Lower leg skin (tissue), 4 donors: ENCODE results near the gene KAT2B. TPM values are rescaled to one million over a fixed set of nuclear protein-coding genes. Genes with fewer than 3 reads are reported as not detected.

Source experiments
- DNase-seq, 2 donors: peaks; one replicate each; pipeline ENCODE4 v3.0.0-alpha.2; 2019; ENCODE audit warnings: low spot score in 2 of 2
- H3K4me3 ChIP-seq: fragments of 200-600 bp; sonication (generic); 2 replicates; pipeline ENCODE4 v1.5.1; 2017; ENCODE audit warnings: mild to moderate bottlenecking, low read depth; ENCODE audit not compliant: poor library complexity, severe bottlenecking
- POLR2A ChIP-seq, 2 donors: fragments of 450-650 bp; IDR thresholded peaks; one replicate each; pipeline ENCODE4 v1.6.1; 2016 to 2017; ENCODE audit warnings: antibody characterized with exemption in 2 of 2, mild to moderate bottlenecking in 1 of 2, moderate library complexity in 1 of 2
- WGBS, 2 donors: methylation state at CpG; one replicate each; pipeline ENCODE4 v1.1.5; 2018; 5-methylcytosine and 5-hydroxymethylcytosine counted together
- intact Hi-C: fragments of 100-400 bp; cut with DNase I; formaldehyde crosslinking; loops from one replicate; pipeline ENCODE4 v1.15.0; 2023; ENCODE audit warnings: low total_unique reads
- total RNA-seq, 4 donors: library from RNA; depleted of rRNA; stranded (reverse); fragments of >200 nt; gene quantifications; one replicate each; pipeline ENCODE4 v1.1.0, GENCODE V29; 2016
- TF ChIP-seq, protein P1 (sequence below), 3 donors: fragments of 450-650 bp; IDR thresholded peaks; one replicate each; pipeline ENCODE4 v1.5.1; 2016; ENCODE audit warnings: antibody characterized with exemption in 3 of 3, mild to moderate bottlenecking in 3 of 3, moderate library complexity in 2 of 3

The KAT2B gene
- 10 to 100 TPM; 29.2 to 38.8 (median 31.0) TPM for total RNA-seq

DNA sequence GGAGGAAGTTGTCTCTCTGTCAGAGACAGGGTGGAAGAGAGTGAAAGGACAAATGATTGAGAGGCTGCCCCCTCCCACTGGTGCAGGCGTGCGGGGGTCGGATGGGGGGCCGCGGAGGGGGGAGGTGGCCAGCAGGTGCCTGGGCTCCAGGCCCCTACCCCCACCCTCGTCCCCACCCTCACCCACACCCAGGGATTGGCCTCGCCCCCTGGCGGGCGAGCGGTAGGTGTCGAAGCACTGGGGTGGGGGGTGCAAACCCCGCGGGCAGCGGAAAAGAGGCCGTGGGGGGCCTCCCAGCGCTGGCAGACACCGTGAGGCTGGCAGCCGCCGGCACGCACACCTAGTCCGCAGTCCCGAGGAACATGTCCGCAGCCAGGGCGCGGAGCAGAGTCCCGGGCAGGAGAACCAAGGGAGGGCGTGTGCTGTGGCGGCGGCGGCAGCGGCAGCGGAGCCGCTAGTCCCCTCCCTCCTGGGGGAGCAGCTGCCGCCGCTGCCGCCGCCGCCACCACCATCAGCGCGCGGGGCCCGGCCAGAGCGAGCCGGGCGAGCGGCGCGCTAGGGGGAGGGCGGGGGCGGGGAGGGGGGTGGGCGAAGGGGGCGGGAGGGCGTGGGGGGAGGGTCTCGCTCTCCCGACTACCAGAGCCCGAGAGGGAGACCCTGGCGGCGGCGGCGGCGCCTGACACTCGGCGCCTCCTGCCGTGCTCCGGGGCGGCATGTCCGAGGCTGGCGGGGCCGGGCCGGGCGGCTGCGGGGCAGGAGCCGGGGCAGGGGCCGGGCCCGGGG is at the start of gene KAT2B:
Gene KAT2B (plus strand): TSS at position 682 of the 783 bp plus-strand sequence. CDS start 32 bp downstream, at position 714.
- TF ChIP-seq, protein P1, sequence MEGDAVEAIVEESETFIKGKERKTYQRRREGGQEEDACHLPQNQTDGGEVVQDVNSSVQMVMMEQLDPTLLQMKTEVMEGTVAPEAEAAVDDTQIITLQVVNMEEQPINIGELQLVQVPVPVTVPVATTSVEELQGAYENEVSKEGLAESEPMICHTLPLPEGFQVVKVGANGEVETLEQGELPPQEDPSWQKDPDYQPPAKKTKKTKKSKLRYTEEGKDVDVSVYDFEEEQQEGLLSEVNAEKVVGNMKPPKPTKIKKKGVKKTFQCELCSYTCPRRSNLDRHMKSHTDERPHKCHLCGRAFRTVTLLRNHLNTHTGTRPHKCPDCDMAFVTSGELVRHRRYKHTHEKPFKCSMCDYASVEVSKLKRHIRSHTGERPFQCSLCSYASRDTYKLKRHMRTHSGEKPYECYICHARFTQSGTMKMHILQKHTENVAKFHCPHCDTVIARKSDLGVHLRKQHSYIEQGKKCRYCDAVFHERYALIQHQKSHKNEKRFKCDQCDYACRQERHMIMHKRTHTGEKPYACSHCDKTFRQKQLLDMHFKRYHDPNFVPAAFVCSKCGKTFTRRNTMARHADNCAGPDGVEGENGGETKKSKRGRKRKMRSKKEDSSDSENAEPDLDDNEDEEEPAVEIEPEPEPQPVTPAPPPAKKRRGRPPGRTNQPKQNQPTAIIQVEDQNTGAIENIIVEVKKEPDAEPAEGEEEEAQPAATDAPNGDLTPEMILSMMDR (IDR thresholded peaks at IDR 0.05): no peak
- TF ChIP-seq POLR2A (IDR thresholded peaks at IDR 0.05): no peak
- 0% methylated on average over 4 to 22 of the region's 75 CpGs for WGBS, 2 donors
- intact Hi-C loops: loop anchor here (5.0 kb wide), 2 partner anchors 93 to 147 kb away; partner anchors contain the start of genes RAB5A and SGO1
- peak within 1 kb of the TSS; percentile 84 for H3K4me3 ChIP-seq
- DNase-seq: peak; percentile 62 to 95

DNA sequence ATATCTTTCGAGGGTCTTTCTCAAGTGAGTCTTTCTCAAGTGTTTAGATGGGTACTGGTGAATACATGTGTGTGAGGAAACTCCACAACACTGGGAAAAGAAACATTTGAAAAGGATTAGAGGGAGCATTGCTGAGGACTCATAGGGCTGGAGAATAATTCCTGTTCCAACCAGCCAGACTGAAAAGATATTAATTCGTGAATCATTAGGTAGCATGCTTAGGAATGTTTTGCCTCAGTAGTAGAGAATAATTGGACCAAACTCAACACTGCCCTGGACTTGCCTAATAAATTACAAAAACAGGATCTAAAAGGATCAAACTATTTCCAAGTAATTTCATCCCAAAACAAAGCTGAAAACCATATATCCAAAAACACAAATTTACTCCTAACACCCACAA is 45.5 kb upstream of the KAT2B start:
- 82 to 83% methylated on average over 2 of the region's 2 CpGs for WGBS, 2 donors
- no peak overlapping the region for H3K4me3 ChIP-seq

DNA sequence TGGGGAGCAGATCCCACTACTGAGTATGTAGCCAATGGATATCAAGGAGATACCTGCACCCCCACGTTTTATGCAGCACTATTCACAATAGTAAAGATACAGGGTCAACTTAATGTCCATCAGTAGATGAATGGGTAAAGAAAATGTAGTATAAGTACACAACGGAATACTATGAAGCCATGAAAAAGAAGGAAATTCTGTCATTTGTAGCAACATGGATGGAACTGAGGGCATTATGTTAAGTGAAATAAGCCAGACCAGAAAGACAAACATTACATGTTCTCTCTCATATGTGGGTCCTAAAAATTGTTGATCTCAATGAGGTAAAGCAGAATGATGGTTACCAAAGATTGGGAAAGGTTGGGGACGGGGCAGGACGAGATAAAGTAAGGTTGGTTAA is 42.7 kb upstream of the KAT2B start:
- WGBS, 2 donors: 87 to 92% methylated on average over 4 of the region's 4 CpGs

More for the DNA sequence above, 45.5 kb upstream of the KAT2B start:
- DNase-seq: no peak
- TF ChIP-seq, protein P1 (IDR thresholded peaks at IDR 0.05): no peak
- no peak for TF ChIP-seq POLR2A (IDR thresholded peaks at IDR 0.05)
- intact Hi-C loops: no loop called here

DNA sequence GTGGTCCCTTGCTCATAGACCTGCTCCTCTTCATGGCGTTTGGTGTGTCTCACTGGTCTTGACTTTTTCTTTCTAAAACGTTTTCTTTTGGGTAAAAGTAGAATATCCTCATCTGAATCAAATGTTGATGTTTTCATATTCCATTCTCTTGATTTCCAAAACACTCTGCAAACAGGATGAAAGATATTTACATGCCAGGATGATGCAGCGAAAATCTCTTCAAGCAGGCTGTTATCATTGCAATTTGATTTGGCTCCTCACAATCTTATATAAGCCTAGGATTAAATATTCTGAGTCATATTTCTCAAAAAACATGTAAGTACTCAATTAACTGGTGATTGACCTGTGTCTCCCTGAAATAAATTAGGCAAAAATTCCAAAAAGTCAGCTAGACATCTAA is 38.3 kb upstream of the KAT2B start:
- 71 to 73% methylated on average over 3 of the region's 3 CpGs for WGBS, 2 donors
- DNase-seq: no peak
- TF ChIP-seq, protein P1 (IDR thresholded peaks at IDR 0.05): no peak
- TF ChIP-seq POLR2A (IDR thresholded peaks at IDR 0.05): no peak
- no peak overlapping the region for H3K4me3 ChIP-seq
- intact Hi-C loops: no loop called here

More for the DNA sequence above, 42.7 kb upstream of the KAT2B start:
- no peak for TF ChIP-seq POLR2A (IDR thresholded peaks at IDR 0.05)
- TF ChIP-seq, protein P1 (IDR thresholded peaks at IDR 0.05): no peak
- H3K4me3 ChIP-seq: no peak overlapping the region
- no peak for DNase-seq
- intact Hi-C loops: no loop called here

DNA sequence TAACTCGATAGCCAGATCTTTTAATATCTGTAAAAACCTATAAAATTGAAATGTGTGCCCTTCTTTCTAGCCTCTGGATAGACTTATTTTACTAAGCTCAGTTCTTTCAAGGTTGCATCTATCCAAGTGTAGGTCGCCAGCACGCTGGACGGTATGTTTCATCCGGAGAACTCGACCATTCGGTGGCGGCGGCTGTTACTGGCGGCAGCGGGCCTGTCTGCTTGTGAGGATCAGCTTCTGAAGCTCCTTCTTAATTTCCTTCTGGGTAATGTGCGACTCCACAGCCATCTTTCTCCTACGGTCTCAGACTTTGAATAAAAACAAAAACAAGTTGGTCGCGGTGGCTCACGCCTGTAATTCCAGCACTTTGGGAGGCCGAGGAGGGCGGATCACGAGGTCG is 32.3 kb upstream of the KAT2B start:
- 95 to 97% methylated on average over 20 of the region's 20 CpGs for WGBS, 2 donors
- intact Hi-C loops: no loop called here
- no peak for DNase-seq
- H3K4me3 ChIP-seq: no peak overlapping the region
- TF ChIP-seq POLR2A (IDR thresholded peaks at IDR 0.05): no peak
- TF ChIP-seq, protein P1 (IDR thresholded peaks at IDR 0.05): no peak
